Gastroesophageal sphincter (tissue), 4 donors: ENCODE measurements around the gene AGPAT3. TPM values are rescaled to one million over a fixed set of nuclear protein-coding genes. Genes with fewer than 3 reads are reported as not detected.

Experiments used
- ATAC-seq: fragments of 150-250 bp; one replicate; pipeline ENCODE4 v1.9.1; 2016; ENCODE audit warnings: mild to moderate bottlenecking, moderate library complexity
- H3K27ac ChIP-seq, 4 donors: fragments of 200-600 bp; sonication (generic) in 3 of 4; 1 replicate in 3 of 4; 2 replicates in 1 of 4; pipeline ENCODE4 v1.5.1; 2016 to 2019
- H3K27me3 ChIP-seq: fragments of 200-600 bp; sonication (generic); one replicate; pipeline ENCODE4 v1.5.1; 2019
- H3K36me3 ChIP-seq, 2 donors: fragments of 200-600 bp; sonication (generic); one replicate each; pipeline ENCODE4 v1.5.1; 2019; ENCODE audit warnings: control low read depth in 1 of 2
- H3K4me1 ChIP-seq, 3 donors: fragments of 200-600 bp; sonication (generic); 1 replicate in 2 of 3; 2 replicates in 1 of 3; pipeline ENCODE4 v1.5.1; 2016 to 2019; ENCODE audit warnings: control low read depth in 2 of 3
- H3K4me3 ChIP-seq, 2 donors: fragments of 200-600 bp; sonication (generic); one replicate each; pipeline ENCODE4 v1.5.1; 2019; ENCODE audit warnings: mild to moderate bottlenecking in 1 of 2, moderate library complexity in 1 of 2
- H3K9me3 ChIP-seq, 3 donors: fragments of 200-600 bp; sonication (generic); one replicate each; pipeline ENCODE4 v1.5.1; 2017 to 2019; ENCODE audit warnings: control low read depth in 2 of 3
- EP300 ChIP-seq: sonication (generic); formaldehyde crosslinking; IDR thresholded peaks from one replicate; pipeline ENCODE4 v1.6.1; 2017; ENCODE audit warnings: antibody characterized with exemption, mild to moderate bottlenecking
- POLR2A ChIP-seq, 2 donors: fragments of 450-650 bp; IDR thresholded peaks; one replicate each; pipeline ENCODE4 v1.6.1; 2017; ENCODE audit warnings: antibody characterized with exemption in 2 of 2, mild to moderate bottlenecking in 2 of 2, moderate library complexity in 1 of 2
- POLR2AphosphoS5 ChIP-seq: sonication (generic); formaldehyde crosslinking; IDR thresholded peaks from one replicate; pipeline ENCODE4 v1.6.1; 2017; ENCODE audit warnings: antibody characterized with exemption
- WGBS, 2 donors: methylation state at CpG; one replicate each; pipeline ENCODE4 v1.1.5; 2018; ENCODE audit warnings: low coverage in 1 of 2; 5-methylcytosine and 5-hydroxymethylcytosine counted together
- total RNA-seq, 4 donors: library from RNA; depleted of rRNA; stranded (reverse); fragments of >200 nt; gene quantifications; one replicate each; pipeline ENCODE4 v1.1.0, GENCODE V29; 2016
- TF ChIP-seq, protein P1 (sequence below), 4 experiments: fragments of 200-600 bp in 2 of 4; fragments of 450-650 bp in 2 of 4; sonication (generic) in 1 of 4; IDR thresholded peaks; one replicate each; pipeline ENCODE4 v1.5.1; 2017 to 2019; ENCODE audit warnings: antibody characterized with exemption in 4 of 4, mild to moderate bottlenecking in 2 of 4, moderate library complexity in 2 of 4

Gene AGPAT3
- total RNA-seq, 4 donors from 2014 or later, result 27.1 to 46.9 (median 32.2) TPM

DNA sequence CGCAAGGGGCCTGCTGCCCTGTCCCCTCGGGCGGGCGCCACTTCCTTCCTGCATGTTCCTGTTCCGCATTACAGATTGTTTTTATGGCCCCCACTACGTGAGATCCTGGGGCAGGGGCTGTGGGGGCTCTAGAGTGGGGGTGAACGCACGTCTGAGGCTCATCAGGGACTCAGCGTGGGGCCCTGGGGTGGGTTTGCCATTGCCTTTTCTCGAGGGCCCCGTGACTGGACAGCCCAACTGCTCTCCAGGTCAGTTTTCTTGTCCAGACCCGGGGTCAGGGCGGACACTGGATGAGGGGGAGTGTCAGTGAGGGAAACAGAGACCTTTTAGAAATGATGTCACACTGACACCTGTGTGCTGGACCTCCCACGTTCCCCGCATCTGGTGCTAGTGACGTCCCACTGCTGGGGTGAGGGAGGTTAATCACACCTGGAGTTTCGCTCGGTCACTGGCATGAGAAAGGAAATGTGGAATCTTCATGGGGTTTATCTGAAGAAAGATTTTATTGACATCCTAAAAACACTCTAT, 65.9 kb downstream of the AGPAT3 start:
- WGBS, 2 donors, result 84 to 100% methylated on average over 1 to 10 of the region's 18 CpGs
- ATAC-seq, result no peak
- Histone ChIP-seq H3K27ac (no peak overlapping the region), H3K27me3 (no peaks in the 10 kb centered on the region), H3K36me3 (peaks cover 0 to 29% of the 10 kb centered on the region in 2 donors), H3K9me3 (no peaks in the 10 kb centered on the region), H3K4me3 (no peak overlapping the region), H3K4me1 (peaks cover 0 to 22% (median under 1%) of the 10 kb centered on the region in 3 donors)
- TF ChIP-seq, protein P1, sequence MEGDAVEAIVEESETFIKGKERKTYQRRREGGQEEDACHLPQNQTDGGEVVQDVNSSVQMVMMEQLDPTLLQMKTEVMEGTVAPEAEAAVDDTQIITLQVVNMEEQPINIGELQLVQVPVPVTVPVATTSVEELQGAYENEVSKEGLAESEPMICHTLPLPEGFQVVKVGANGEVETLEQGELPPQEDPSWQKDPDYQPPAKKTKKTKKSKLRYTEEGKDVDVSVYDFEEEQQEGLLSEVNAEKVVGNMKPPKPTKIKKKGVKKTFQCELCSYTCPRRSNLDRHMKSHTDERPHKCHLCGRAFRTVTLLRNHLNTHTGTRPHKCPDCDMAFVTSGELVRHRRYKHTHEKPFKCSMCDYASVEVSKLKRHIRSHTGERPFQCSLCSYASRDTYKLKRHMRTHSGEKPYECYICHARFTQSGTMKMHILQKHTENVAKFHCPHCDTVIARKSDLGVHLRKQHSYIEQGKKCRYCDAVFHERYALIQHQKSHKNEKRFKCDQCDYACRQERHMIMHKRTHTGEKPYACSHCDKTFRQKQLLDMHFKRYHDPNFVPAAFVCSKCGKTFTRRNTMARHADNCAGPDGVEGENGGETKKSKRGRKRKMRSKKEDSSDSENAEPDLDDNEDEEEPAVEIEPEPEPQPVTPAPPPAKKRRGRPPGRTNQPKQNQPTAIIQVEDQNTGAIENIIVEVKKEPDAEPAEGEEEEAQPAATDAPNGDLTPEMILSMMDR (IDR thresholded peaks at IDR 0.05), result no peak
- TF ChIP-seq POLR2A (IDR thresholded peaks at IDR 0.05) (no peak), POLR2AphosphoS5 (no peak), EP300 (no peak)

DNA sequence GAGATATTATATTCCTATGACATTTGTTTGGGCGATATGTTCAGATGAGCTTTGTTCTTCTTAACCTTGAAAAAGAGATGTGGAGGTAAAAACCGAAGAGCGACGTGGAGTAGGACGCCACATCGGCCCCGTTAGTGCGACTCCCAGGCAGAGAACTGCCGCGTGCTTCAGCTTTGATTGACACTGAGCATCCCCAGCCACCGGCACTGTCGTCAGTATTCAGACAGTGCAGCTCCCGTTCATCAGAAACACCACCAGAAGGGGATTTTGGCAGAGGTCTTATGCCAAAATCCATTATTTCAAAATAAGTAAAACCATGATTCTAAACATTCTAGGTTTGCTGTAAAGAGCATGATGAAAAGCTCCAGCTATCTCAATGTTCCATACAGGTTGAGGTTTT, 66.5 kb downstream of the AGPAT3 start:
- Histone ChIP-seq H3K27ac (no peak overlapping the region), H3K4me1 (peaks cover 0 to 28% (median 5%) of the 10 kb centered on the region in 3 donors), H3K9me3 (no peaks in the 10 kb centered on the region), H3K4me3 (no peak overlapping the region), H3K36me3 (peaks cover 0 to 25% of the 10 kb centered on the region in 2 donors), H3K27me3 (no peaks in the 10 kb centered on the region)
- 79 to 93% methylated on average over 5 to 13 of the region's 13 CpGs for WGBS, 2 donors
- no peak for ATAC-seq
- TF ChIP-seq EP300, result no peak
- TF ChIP-seq, protein P1 (IDR thresholded peaks at IDR 0.05), result no peak
- no peak for TF ChIP-seq POLR2AphosphoS5
- TF ChIP-seq POLR2A (IDR thresholded peaks at IDR 0.05), result no peak

GRCh38 chr21:43932005-43932404, 67.0 kb downstream of the AGPAT3 start:
- peaks cover 0 to 25% of the 10 kb centered on the region in 2 donors for H3K36me3 ChIP-seq
- TF ChIP-seq POLR2AphosphoS5 (no peak), POLR2A (IDR thresholded peaks at IDR 0.05) (no peak), EP300 (no peak)
- TF ChIP-seq, protein P1 (IDR thresholded peaks at IDR 0.05), result no peak
- no peak overlapping the region for H3K4me3 ChIP-seq
- no peaks in the 10 kb centered on the region for H3K27me3 ChIP-seq
- no peak overlapping the region for H3K27ac ChIP-seq
- peaks cover 0 to 33% (median 5%) of the 10 kb centered on the region in 3 donors for H3K4me1 ChIP-seq
- ATAC-seq, result no peak
- 89 to 92% methylated on average over 3 to 9 of the region's 17 CpGs for WGBS, 2 donors
- no peaks in the 10 kb centered on the region for H3K9me3 ChIP-seq

- Histone ChIP-seq H3K27me3 (no peaks in the 10 kb centered on the region), H3K9me3 (no peaks in the 10 kb centered on the region), H3K36me3 (peaks cover 0 to 19% of the 10 kb centered on the region in 2 donors), H3K4me3 (no peak overlapping the region), H3K27ac (no peak overlapping the region), H3K4me1 (peaks cover 0 to 41% (median 5%) of the 10 kb centered on the region in 3 donors)
- TF ChIP-seq POLR2A (IDR thresholded peaks at IDR 0.05), result no peak
- TF ChIP-seq EP300, result no peak
- TF ChIP-seq, protein P1 (IDR thresholded peaks at IDR 0.05), result no peak
- TF ChIP-seq POLR2AphosphoS5, result no peak
- no peak for ATAC-seq
- WGBS, 2 donors, result 81 to 82% methylated on average over 3 to 12 of the region's 12 CpGs
Measured at GRCh38 chr21:43933199-43933598, 68.2 kb downstream of the AGPAT3 start.

GRCh38 chr21:43933680-43934079, 68.7 kb downstream of the AGPAT3 start:
- WGBS, 2 donors, result 100% methylated on average over 3 of the region's 15 CpGs; no CpG with 5 or more reads in 1 of the 2 donors
- Histone ChIP-seq H3K36me3 (peaks cover 0 to 15% of the 10 kb centered on the region in 2 donors), H3K4me1 (peaks cover 0 to 46% (median 7%) of the 10 kb centered on the region in 3 donors), H3K27me3 (no peaks in the 10 kb centered on the region), H3K9me3 (no peaks in the 10 kb centered on the region), H3K4me3 (no peak overlapping the region), H3K27ac (no peak overlapping the region)
- ATAC-seq, result no peak
- TF ChIP-seq, protein P1 (IDR thresholded peaks at IDR 0.05), result no peak
- TF ChIP-seq POLR2A (IDR thresholded peaks at IDR 0.05), result no peak
- no peak for TF ChIP-seq EP300
- TF ChIP-seq POLR2AphosphoS5, result no peak
